Calu3 (cell line): ENCODE results near the gene LRMDA. TPM values are rescaled to one million over a fixed set of nuclear protein-coding genes. Genes with fewer than 3 reads are reported as not detected.

Experiments
- BruUV-seq: library from RNA; stranded (reverse); fragments of 400-500 nt; replicated peaks from 2 replicates; lab custom pipeline; 2021; lab: Mats Ljungman, UMichigan
- CTCF ChIA-PET: fragments of 300-600 bp; sonication (Branson Sonifier 250); formaldehyde crosslinking; loops from one replicate; lab custom pipeline; 2022; ENCODE audit warnings: antibody characterized with exemption; lab: Charles Lee
- DNase-seq: peaks from one replicate; pipeline ENCODE4 v3.0.0; 2022
- H3K27ac Mint-ChIP-seq: one replicate; pipeline ENCODE4 v1.8.0; 2022; ENCODE audit warnings: mixed read lengths; ENCODE audit not compliant: unreplicated experiment
- H3K27me3 Mint-ChIP-seq: one replicate; pipeline ENCODE4 v1.8.0; 2022; ENCODE audit warnings: mixed read lengths; ENCODE audit not compliant: unreplicated experiment
- H3K36me3 Mint-ChIP-seq: one replicate; pipeline ENCODE4 v1.8.0; 2022; ENCODE audit warnings: mild to moderate bottlenecking, moderate library complexity, mixed read lengths; ENCODE audit not compliant: insufficient read depth, unreplicated experiment
- H3K4me1 Mint-ChIP-seq: one replicate; pipeline ENCODE4 v1.8.0; 2022; ENCODE audit warnings: mild to moderate bottlenecking, low read depth, mixed read lengths; ENCODE audit not compliant: unreplicated experiment
- H3K4me3 Mint-ChIP-seq: one replicate; pipeline ENCODE4 v1.8.0; 2022; ENCODE audit warnings: mild to moderate bottlenecking, low read depth, moderate library complexity, mixed read lengths; ENCODE audit not compliant: unreplicated experiment
- H3K9me3 Mint-ChIP-seq: one replicate; pipeline ENCODE4 v1.8.0; 2022; ENCODE audit warnings: low read depth, mixed read lengths; ENCODE audit not compliant: unreplicated experiment
- intact Hi-C: fragments of 100-400 bp; cut with micrococcal nuclease; formaldehyde crosslinking; loops from one replicate; pipeline ENCODE4 v1.10.0; 2022; ENCODE audit not compliant: unreplicated experiment
- total RNA-seq: library from RNA; stranded (reverse); gene quantifications from 2 replicates; pipeline ENCODE4 v1.2.3, GENCODE V29; 2022
- TF ChIP-seq, protein P1 (sequence below): fragments of 200-600 bp; IDR thresholded peaks from one replicate; pipeline ENCODE4 v1.8.0; 2022; ENCODE audit warnings: antibody characterized with exemption; ENCODE audit not compliant: unreplicated experiment

Gene LRMDA
- total RNA-seq, 1 experiment from 2014 or later, result 7.6 TPM

- H3K36me3 Mint-ChIP-seq, result no peaks in the 10 kb centered on the region
- no peak overlapping the region for H3K4me3 Mint-ChIP-seq
- TF ChIP-seq, protein P1, sequence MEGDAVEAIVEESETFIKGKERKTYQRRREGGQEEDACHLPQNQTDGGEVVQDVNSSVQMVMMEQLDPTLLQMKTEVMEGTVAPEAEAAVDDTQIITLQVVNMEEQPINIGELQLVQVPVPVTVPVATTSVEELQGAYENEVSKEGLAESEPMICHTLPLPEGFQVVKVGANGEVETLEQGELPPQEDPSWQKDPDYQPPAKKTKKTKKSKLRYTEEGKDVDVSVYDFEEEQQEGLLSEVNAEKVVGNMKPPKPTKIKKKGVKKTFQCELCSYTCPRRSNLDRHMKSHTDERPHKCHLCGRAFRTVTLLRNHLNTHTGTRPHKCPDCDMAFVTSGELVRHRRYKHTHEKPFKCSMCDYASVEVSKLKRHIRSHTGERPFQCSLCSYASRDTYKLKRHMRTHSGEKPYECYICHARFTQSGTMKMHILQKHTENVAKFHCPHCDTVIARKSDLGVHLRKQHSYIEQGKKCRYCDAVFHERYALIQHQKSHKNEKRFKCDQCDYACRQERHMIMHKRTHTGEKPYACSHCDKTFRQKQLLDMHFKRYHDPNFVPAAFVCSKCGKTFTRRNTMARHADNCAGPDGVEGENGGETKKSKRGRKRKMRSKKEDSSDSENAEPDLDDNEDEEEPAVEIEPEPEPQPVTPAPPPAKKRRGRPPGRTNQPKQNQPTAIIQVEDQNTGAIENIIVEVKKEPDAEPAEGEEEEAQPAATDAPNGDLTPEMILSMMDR, result no peak
- CTCF ChIA-PET, result no interaction called here
- H3K27ac Mint-ChIP-seq, result no peak overlapping the region
- no peaks in the 10 kb centered on the region for H3K27me3 Mint-ChIP-seq
- no TSS peak for BruUV-seq
- no peaks in the 10 kb centered on the region for H3K4me1 Mint-ChIP-seq
- peaks cover 5% of the 10 kb centered on the region for H3K9me3 Mint-ChIP-seq
- no peak for DNase-seq
- intact Hi-C loops, result no loop called here
Observed at GRCh38 chr10:76342996-76343395, 911.6 kb downstream of the LRMDA start.

DNA sequence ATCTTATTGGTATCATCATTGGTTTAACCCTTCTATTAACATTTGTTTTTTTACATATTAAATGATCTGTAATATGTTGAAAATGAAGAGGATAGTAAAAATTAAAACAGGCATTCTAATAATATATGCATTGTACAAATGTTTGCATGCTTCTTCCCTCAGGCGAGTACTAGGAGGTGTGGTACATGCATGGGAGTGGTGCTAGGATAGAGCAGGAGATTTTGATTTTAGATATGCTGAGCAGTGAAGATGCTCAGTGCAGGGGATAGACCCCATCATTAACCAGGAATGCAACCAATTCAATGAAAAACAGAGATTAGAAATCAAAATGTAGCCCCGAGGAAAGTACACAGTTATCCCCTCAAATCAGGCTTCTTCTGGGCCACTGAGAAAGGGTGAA, 916.4 kb downstream of the LRMDA start:
- no TSS peak for BruUV-seq
- H3K36me3 Mint-ChIP-seq, result no peaks in the 10 kb centered on the region
- H3K4me3 Mint-ChIP-seq, result no peak overlapping the region
- H3K27ac Mint-ChIP-seq, result no peak overlapping the region
- intact Hi-C loops, result no loop called here
- CTCF ChIA-PET, result no interaction called here
- no peaks in the 10 kb centered on the region for H3K27me3 Mint-ChIP-seq
- H3K4me1 Mint-ChIP-seq, result no peaks in the 10 kb centered on the region
- no peak for DNase-seq
- TF ChIP-seq, protein P1, result no peak
- H3K9me3 Mint-ChIP-seq, result peaks cover 15% of the 10 kb centered on the region

DNA sequence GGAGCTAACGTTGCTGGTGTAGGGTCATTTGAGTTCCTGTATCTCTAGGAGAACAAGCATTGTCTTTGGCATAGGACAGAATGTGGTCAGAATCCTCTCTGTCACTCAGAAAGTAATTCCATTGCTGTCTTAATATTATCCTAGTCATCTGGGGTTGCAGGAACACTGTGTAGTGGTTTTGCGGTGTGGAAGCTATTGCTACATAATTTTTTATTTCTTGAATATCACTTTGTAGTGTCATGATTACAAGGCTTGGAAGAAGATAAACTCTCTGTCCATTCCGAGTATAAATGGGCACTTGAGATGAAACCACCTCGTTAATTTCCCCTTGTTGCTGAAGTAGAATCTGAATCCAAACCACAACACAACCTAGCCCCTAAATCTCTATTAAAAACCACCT, 919.2 kb downstream of the LRMDA start:
- CTCF ChIA-PET, result no interaction called here
- BruUV-seq, result no TSS peak

DNA sequence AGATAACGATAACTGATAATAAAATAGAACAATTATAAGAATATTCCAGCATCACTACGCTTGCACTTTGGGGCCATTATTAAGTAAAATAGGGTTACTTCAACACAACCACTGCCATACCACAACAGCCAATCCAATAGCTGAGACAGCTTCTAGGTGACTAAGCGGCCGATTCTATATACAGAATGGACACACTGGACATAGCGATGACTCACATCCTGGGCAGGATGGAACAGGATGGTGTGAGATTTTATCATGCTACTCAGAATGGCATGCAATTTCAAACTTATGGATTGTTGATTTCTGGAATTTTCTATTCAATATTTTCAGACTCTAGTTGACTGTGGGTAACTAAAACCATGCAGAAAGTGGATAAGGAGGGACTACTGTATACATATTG, 920.9 kb downstream of the LRMDA start:
- no peak overlapping the region for H3K4me3 Mint-ChIP-seq
- TF ChIP-seq, protein P1, result no peak
- no peak for DNase-seq
- H3K27me3 Mint-ChIP-seq, result no peaks in the 10 kb centered on the region
- intact Hi-C loops, result no loop called here
- no TSS peak for BruUV-seq
- no peak overlapping the region for H3K27ac Mint-ChIP-seq
- CTCF ChIA-PET, result no interaction called here
- H3K9me3 Mint-ChIP-seq, result peaks cover 28% of the 10 kb centered on the region
- H3K36me3 Mint-ChIP-seq, result no peaks in the 10 kb centered on the region
- no peaks in the 10 kb centered on the region for H3K4me1 Mint-ChIP-seq

More for the DNA sequence above, 919.2 kb downstream of the LRMDA start:
- intact Hi-C loops, result no loop called here
- no peak overlapping the region for H3K27ac Mint-ChIP-seq
- TF ChIP-seq, protein P1, result no peak
- no peaks in the 10 kb centered on the region for H3K4me1 Mint-ChIP-seq
- H3K9me3 Mint-ChIP-seq, result peaks cover 26% of the 10 kb centered on the region
- no peaks in the 10 kb centered on the region for H3K36me3 Mint-ChIP-seq
- H3K4me3 Mint-ChIP-seq, result no peak overlapping the region
- DNase-seq, result no peak
- H3K27me3 Mint-ChIP-seq, result no peaks in the 10 kb centered on the region
